Vagina (tissue), 2 donors: Measurements from ENCODE around the gene JADE2. TPM values are rescaled to one million over a fixed set of nuclear protein-coding genes. Genes with fewer than 3 reads are reported as not detected.

ENCODE experiments used
- DNase-seq, 2 donors: peaks; one replicate each; pipeline ENCODE4 v3.0.0-alpha.2; 2017; ENCODE audit errors: extremely low spot score in 2 of 2
- H3K27ac ChIP-seq: fragments of 200-600 bp; sonication (generic); one replicate; pipeline ENCODE4 v1.5.1; 2019
- H3K27me3 ChIP-seq: fragments of 200-600 bp; sonication (generic); one replicate; pipeline ENCODE4 v1.5.1; 2019
- H3K36me3 ChIP-seq, 2 donors: fragments of 200-600 bp; sonication (generic); one replicate each; pipeline ENCODE4 v1.5.1; 2017 to 2019
- H3K4me1 ChIP-seq: fragments of 200-600 bp; sonication (generic); one replicate; pipeline ENCODE4 v1.5.1; 2019
- H3K4me3 ChIP-seq, 2 donors: fragments of 200-600 bp; sonication (generic); 1 replicate in 1 of 2; 2 replicates in 1 of 2; pipeline ENCODE4 v1.5.1; 2016 to 2019
- H3K9me3 ChIP-seq: fragments of 200-600 bp; sonication (generic); one replicate; pipeline ENCODE4 v1.5.1; 2019
- POLR2A ChIP-seq, 2 donors: fragments of 450-650 bp; IDR thresholded peaks; one replicate each; pipeline ENCODE4 v1.6.1; 2017; ENCODE audit warnings: antibody characterized with exemption in 2 of 2, mild to moderate bottlenecking in 2 of 2, moderate library complexity in 2 of 2
- POLR2AphosphoS5 ChIP-seq, 2 donors: sonication (generic); formaldehyde crosslinking; IDR thresholded peaks; one replicate each; pipeline ENCODE4 v1.9.0; 2017; ENCODE audit warnings: antibody characterized with exemption in 2 of 2, mild to moderate bottlenecking in 2 of 2, low read depth in 1 of 2; ENCODE audit not compliant: insufficient read depth in 1 of 2
- intact Hi-C: fragments of 100-400 bp; cut with DNase I; formaldehyde crosslinking; loops from one replicate; pipeline ENCODE4 v1.15.1; 2023
- total RNA-seq: library from RNA; depleted of rRNA; stranded (reverse); fragments of >200 nt; gene quantifications from one replicate; pipeline ENCODE4 v1.2.3, GENCODE V29; 2016
- TF ChIP-seq, protein P1 (sequence below), 3 experiments: fragments of 450-650 bp in 2 of 3; fragments of 200-600 bp in 1 of 3; sonication (generic) in 1 of 3; IDR thresholded peaks; one replicate each; pipeline ENCODE4 v1.5.1; 2017 to 2019; ENCODE audit warnings: antibody characterized with exemption in 3 of 3, mild to moderate bottlenecking in 2 of 3, moderate library complexity in 2 of 3

JADE2 gene
- total RNA-seq, 1 donor from 2014 or later: 35.4 TPM

DNA sequence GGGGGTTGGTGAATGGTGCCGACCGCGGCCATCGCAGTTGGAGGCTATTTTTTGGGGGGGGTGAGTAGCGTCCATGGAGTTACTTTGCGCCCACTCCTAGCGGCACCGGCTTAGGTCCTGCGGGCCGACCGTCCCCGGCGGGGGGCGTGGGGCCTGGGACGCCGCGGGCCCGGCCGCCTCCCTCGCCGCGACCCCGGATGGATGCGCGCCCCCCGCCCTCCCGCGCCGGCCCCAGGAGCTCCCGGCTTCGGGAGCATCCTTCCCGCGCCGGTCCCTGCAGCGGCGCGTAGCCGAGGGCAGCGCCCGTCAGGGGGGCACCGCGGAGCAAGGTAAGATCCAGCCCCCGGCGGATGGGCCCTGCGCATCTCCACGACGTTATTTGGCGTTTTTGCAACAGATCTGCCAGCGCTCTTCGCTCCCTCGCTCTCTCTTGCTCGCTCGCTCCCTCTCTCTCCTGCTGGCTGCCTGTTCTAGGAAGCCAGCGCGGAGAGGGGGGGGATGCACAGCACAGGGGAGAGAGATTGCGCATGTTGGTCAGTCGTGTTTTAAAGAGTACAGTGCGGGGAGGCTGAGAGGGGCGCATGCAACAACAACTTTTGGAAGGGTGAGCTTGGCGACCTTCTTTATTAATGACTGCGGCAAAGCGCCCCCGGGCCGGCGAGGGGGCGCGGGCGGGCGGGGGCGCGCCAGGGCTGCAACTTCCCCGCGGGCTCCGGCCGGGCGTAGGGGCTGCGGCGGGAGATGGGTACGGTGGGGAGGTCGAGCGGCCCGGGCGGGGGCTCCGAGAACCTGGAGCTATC is 413 bp downstream of the JADE2 start:
- intact Hi-C loops: loop anchor here (1.0 to 5.0 kb wide), 3 partner anchors 51 to 155 kb away; partner anchors contain the start of genes CDKN2AIPNL and UBE2B
- Histone ChIP-seq H3K36me3 (no peaks in the 10 kb centered on the region), H3K4me3 (peak overlapping the region; percentile 77 to 82), H3K27ac (peak overlapping the region; percentile 96), H3K4me1 (peaks cover 44% of the 10 kb centered on the region), H3K27me3 (no peaks in the 10 kb centered on the region), H3K9me3 (no peaks in the 10 kb centered on the region)
- DNase-seq: no peak
- TF ChIP-seq, protein P1, sequence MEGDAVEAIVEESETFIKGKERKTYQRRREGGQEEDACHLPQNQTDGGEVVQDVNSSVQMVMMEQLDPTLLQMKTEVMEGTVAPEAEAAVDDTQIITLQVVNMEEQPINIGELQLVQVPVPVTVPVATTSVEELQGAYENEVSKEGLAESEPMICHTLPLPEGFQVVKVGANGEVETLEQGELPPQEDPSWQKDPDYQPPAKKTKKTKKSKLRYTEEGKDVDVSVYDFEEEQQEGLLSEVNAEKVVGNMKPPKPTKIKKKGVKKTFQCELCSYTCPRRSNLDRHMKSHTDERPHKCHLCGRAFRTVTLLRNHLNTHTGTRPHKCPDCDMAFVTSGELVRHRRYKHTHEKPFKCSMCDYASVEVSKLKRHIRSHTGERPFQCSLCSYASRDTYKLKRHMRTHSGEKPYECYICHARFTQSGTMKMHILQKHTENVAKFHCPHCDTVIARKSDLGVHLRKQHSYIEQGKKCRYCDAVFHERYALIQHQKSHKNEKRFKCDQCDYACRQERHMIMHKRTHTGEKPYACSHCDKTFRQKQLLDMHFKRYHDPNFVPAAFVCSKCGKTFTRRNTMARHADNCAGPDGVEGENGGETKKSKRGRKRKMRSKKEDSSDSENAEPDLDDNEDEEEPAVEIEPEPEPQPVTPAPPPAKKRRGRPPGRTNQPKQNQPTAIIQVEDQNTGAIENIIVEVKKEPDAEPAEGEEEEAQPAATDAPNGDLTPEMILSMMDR (IDR thresholded peaks at IDR 0.05): no peak
- TF ChIP-seq POLR2A (IDR thresholded peaks at IDR 0.05) (peak in 1 of 2 donors; percentile 44), POLR2AphosphoS5 (IDR thresholded peaks at IDR 0.05; ENCODE audit: insufficient read depth in 1 of 2, low read depth in 1 of 2) (no peak)

DNA sequence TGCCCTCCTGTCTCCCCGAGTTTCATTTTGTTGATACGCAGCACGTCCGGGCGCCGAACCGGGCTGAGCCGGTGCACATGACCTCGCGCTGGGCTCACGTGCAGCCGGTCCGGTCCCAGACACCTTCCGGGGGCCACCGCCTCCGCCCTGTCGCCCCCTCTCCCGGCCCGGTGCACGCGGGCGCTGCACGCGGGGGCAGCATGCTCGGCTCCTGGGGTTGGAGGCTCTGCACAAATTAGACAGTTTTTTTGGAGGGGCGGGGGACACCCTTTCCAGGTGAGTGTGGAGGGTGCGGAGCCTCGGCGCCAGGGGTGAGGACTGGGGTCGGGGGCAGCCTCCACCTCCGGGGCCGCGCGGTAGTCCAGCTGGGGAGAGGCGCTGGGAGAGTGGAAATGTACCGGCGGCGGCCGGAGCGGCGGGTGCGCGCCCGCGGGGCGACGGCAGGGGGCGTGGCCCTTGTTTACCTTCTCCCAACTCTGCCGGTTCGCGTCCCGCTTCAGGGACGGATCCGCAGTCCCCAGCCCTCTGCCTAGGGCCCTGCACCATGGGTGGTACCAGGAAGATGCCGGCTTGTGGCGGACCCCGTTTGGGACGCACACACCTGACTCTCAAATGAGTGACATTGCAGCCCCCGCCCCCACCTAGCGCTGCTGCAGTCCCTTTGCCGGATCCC is 1.1 kb downstream of the JADE2 start:
- Histone ChIP-seq H3K36me3 (no peaks in the 10 kb centered on the region), H3K4me1 (peaks cover 52% of the 10 kb centered on the region), H3K9me3 (no peaks in the 10 kb centered on the region), H3K27ac (peak overlapping the region; percentile 96), H3K27me3 (no peaks in the 10 kb centered on the region), H3K4me3 (peak overlapping the region; percentile 77 to 82)
- no peak for DNase-seq
- intact Hi-C loops: loop anchor here (2.0 to 5.0 kb wide), 2 partner anchors 51 to 116 kb away; partner anchors contain the start of gene CDKN2AIPNL
- TF ChIP-seq, protein P1 (IDR thresholded peaks at IDR 0.05): peak in 2 of 3 experiments; percentile 16 to 45
- TF ChIP-seq POLR2AphosphoS5 (IDR thresholded peaks at IDR 0.05; ENCODE audit: insufficient read depth in 1 of 2, low read depth in 1 of 2) (no peak), POLR2A (IDR thresholded peaks at IDR 0.05) (no peak)

DNA sequence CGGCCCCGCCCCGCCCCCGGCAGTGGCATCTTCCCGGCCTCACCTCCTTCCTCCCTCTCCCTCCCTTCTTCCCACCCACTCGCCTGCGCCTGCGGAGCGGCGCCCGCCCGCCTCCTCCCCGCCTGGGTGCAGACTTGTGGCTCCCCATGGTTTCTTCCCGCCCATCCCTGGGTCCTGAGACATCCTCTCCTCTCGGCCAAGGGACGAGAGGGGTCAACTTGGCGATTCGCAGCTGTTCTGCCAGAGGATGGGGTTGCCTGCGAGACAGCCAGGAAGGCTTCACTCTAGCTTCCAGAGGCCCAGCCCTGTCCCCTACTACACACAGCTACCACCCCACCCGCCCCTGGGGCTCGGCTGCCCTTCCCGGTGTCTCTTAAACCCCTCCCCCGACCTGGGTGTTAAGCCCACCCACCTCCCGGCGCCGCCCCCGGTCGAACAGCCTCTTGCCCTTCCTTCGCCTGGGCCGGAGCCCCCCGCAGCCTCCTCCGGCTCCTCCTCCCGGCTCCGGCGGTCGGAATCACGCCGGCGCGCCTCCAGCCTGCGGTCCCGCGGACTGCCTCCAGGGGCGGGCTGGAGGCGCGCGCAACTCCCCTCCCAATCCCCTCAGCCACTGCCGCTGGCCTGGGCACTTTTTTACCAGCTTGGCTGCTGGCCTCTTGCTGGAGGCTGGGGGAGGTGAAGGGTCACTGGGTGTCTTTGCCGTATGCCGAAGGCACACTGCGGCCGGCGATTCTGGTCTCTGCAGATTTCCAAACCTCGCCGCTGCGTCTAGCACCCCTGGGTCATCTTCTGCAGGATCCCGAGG is 1.9 kb downstream of the JADE2 start:
- no peaks in the 10 kb centered on the region for H3K27me3 ChIP-seq
- DNase-seq: peak in 1 of 2 donors; percentile 97
- H3K9me3 ChIP-seq: no peaks in the 10 kb centered on the region
- peaks cover 59% of the 10 kb centered on the region for H3K4me1 ChIP-seq
- no peaks in the 10 kb centered on the region for H3K36me3 ChIP-seq
- intact Hi-C loops: loop anchor here (2.0 to 5.0 kb wide), 2 partner anchors 50 to 117 kb away; partner anchors contain the start of gene CDKN2AIPNL
- peak overlapping the region; percentile 77 to 82 for H3K4me3 ChIP-seq
- TF ChIP-seq POLR2AphosphoS5 (IDR thresholded peaks at IDR 0.05; ENCODE audit: insufficient read depth in 1 of 2, low read depth in 1 of 2): peak; percentile 24 to 92
- TF ChIP-seq, protein P1 (IDR thresholded peaks at IDR 0.05): peak; percentile 68 to 81 (median 77)
- TF ChIP-seq POLR2A (IDR thresholded peaks at IDR 0.05): peak in 1 of 2 donors; percentile 65
- peak overlapping the region; percentile 96 for H3K27ac ChIP-seq

DNA sequence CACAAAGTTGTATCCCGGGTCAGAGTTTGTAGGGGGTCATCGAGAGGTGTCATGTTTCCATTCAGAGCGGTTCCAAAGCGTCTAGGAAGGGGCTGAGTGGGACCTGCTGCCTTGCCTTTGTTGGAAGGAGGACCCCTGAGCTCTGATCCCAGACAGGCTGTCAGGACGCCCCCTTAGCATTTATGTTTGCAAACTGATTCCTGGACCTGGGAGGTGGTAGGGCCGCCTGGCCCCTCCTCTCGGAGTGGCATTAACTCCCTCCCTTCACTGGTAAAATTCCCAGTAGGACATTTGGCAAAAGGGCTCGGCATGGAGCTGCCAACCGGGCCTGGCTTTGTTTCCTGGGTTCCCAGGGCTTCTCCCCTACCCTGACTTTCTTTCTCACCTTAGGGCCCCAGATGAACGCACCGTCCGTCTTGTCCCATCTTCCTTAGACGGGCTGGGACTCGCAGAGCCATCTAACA is 2.5 kb downstream of the JADE2 start:
- TF ChIP-seq POLR2A (IDR thresholded peaks at IDR 0.05) (no peak), POLR2AphosphoS5 (IDR thresholded peaks at IDR 0.05; ENCODE audit: insufficient read depth in 1 of 2, low read depth in 1 of 2) (no peak)
- TF ChIP-seq, protein P1 (IDR thresholded peaks at IDR 0.05): no peak
- H3K4me1 ChIP-seq: peaks cover 65% of the 10 kb centered on the region

More for the DNA sequence above, 2.5 kb downstream of the JADE2 start:
- peak overlapping the region; percentile 96 for H3K27ac ChIP-seq
- no peak for DNase-seq
- intact Hi-C loops: loop anchor here (2.0 to 5.0 kb wide), 2 partner anchors 49 to 117 kb away; partner anchors contain the start of gene CDKN2AIPNL
- no peaks in the 10 kb centered on the region for H3K36me3 ChIP-seq
- H3K27me3 ChIP-seq: no peaks in the 10 kb centered on the region
- peak overlapping the region; percentile 77 to 82 for H3K4me3 ChIP-seq
- no peaks in the 10 kb centered on the region for H3K9me3 ChIP-seq
